Skin epidermis (tissue), 12 donors: ENCODE data around the gene BATF.

Experiments used
- H3K27ac ChIP-seq, 21 experiments: fragments of 200-600 bp; sonication (generic) in 11 of 21; one replicate each; pipeline ENCODE4 v1.5.0; 2020; ENCODE audit warnings: mild to moderate bottlenecking in 3 of 21, inconsistent platforms in 2 of 21, moderate library complexity in 2 of 21
- H3K4me3 ChIP-seq, 7 experiments: fragments of 200-600 bp; sonication (generic) in 2 of 7; one replicate each; pipeline ENCODE4 v1.5.0; 2020; ENCODE audit warnings: inconsistent platforms in 2 of 7, mild to moderate bottlenecking in 2 of 7, moderate library complexity in 1 of 7

BATF gene

GRCh38 chr14:75553761-75554364, 31.6 kb downstream of the BATF start:
- H3K4me3 ChIP-seq = no peak overlapping the region
- H3K27ac ChIP-seq = no peak overlapping the region

- Histone ChIP-seq H3K27ac (no peak overlapping the region), H3K4me3 (no peak overlapping the region)
Measured at GRCh38 chr14:75554482-75554881, 32.2 kb downstream of the BATF start.

GRCh38 chr14:75558440-75558839, 36.2 kb downstream of the BATF start:
- H3K4me3 ChIP-seq = no peak overlapping the region

GRCh38 chr14:75559045-75559444, 36.8 kb downstream of the BATF start:
- Histone ChIP-seq H3K4me3 (no peak overlapping the region), H3K27ac (peak overlapping the region in 1 of 21 experiments; percentile 12)

More at GRCh38 chr14:75558440-75558839, 36.2 kb downstream of the BATF start:
- H3K27ac ChIP-seq = no peak overlapping the region

GRCh38 chr14:75559451-75560222, 37.4 kb downstream of the BATF start:
- Histone ChIP-seq H3K27ac (peak overlapping the region in 4 of 21 experiments; percentile 4 to 61 (median 12)), H3K4me3 (no peak overlapping the region)

DNA sequence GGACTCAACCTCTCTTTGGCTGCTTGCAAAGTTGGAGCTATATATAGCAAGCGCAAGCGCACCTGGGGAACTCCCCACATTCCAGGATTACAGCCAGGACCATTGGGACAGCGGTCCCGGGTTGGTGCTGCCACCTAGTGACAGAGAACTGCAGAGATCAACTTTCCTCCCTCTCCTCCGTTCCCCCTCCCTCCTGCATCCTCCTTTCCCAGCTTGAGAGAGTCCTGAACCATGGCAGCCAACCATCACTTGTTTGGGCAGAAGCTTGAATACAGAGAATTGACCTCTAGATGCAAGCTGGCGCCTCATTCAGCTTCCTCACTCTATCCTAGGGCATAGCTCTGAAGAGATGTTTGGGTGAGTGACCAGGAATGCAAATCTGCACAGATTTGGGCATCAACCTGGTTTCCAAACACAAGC, 38.8 kb downstream of the BATF start:
- Histone ChIP-seq H3K4me3 (no peak overlapping the region), H3K27ac (peak overlapping the region in 2 of 21 experiments; percentile 2 to 4)

DNA sequence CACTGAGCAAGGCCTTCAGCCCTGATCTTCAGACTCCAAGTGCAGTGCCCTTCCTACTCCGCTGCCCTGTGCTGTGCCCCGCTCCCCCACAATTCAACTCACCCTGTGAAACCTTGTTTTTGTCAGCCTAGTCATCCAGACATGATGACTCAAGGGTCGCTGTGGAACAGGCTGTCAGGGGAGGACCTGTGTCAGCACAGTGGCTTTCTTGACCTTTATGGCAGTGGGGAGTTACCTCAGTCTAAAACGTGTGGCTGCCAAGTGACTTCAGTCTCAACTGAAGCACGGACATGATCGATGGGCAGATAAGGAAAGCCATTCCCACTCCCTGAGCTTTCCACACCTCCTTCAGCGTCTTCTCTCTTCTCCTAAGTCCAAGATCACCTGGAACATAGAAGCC, 39.8 kb downstream of the BATF start:
- Histone ChIP-seq H3K4me3 (no peak overlapping the region), H3K27ac (peak overlapping the region in 1 of 21 experiments; percentile 2)

DNA sequence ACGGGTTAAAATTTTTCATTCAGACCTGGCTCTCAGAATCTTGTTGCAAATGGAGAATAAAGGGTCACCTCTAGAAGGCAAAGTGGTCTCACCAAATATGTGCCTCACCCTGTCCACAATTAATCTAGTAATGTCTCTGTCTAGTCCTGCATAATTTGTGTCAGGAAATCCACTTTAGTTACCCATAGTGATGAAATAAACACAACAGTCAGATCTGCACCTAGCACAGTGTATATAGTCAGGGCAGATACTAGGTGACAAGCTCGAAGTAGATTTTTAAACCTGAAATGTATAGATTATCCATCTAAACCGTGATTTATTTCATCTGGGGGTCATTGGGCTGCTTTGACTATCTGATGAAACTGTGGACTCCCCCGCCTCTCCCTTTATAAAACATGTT, 40.2 kb downstream of the BATF start:
- Histone ChIP-seq H3K4me3 (no peak overlapping the region), H3K27ac (peak overlapping the region in 1 of 21 experiments; percentile 2)

- H3K4me3 ChIP-seq = no peak overlapping the region
- no peak overlapping the region for H3K27ac ChIP-seq
Measured at GRCh38 chr14:75563931-75564330, 41.7 kb downstream of the BATF start.

GRCh38 chr14:75565056-75565455, 42.8 kb downstream of the BATF start:
- Histone ChIP-seq H3K4me3 (no peak overlapping the region), H3K27ac (peak overlapping the region in 2 of 21 experiments; percentile 30 to 72)

GRCh38 chr14:75566321-75566720, 44.1 kb downstream of the BATF start:
- Histone ChIP-seq H3K27ac (peak overlapping the region in 7 of 21 experiments; percentile 32 to 83 (median 52)), H3K4me3 (no peak overlapping the region)

DNA sequence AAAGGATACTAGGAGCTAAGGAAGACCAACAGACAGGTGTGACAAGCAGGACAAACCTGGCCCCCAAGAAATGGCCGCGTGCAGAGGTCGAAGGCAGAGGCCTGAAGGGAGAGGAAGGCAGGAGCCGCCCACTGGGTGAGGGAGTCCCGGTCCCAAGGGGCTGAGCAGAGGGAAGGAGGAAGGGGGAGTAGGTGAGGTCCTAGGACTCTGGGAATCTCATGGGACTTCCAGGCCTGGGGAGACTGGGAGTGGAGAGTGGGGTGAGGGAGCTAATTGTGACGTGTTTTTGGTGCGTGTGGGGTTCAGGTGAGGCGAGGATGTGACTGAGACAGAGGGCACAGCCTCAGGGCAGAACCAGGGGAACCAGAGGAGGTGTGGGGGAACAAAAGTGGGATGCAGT, 44.5 kb downstream of the BATF start:
- no peak overlapping the region for H3K4me3 ChIP-seq
- H3K27ac ChIP-seq = peak overlapping the region in 4 of 21 experiments; percentile 32 to 83 (median 55)

DNA sequence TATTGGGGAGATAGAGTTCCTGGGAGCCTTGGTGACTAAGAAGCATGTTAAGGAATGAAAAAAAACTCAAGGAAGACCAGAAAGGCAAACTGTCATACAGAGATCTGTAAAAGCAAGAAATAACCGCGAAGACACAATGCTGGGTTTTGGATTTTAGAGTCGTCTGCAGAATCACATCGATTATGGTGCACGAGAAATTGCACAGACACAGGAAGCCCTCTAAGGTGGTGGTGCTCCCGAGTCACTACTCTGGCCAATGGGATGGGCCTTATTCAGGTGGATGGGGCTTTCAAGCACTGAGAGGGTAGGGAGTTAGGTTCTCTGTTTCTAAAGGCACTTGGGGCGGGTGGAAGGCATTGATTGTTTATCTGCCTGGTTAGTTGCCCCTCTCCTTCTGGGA, 45.9 kb downstream of the BATF start:
- peak overlapping the region in 2 of 21 experiments; percentile 15 to 47 for H3K27ac ChIP-seq
- H3K4me3 ChIP-seq = no peak overlapping the region

- peak overlapping the region in 2 of 21 experiments; percentile 15 to 47 for H3K27ac ChIP-seq
Measured at GRCh38 chr14:75568791-75569190, 46.5 kb downstream of the BATF start.

DNA sequence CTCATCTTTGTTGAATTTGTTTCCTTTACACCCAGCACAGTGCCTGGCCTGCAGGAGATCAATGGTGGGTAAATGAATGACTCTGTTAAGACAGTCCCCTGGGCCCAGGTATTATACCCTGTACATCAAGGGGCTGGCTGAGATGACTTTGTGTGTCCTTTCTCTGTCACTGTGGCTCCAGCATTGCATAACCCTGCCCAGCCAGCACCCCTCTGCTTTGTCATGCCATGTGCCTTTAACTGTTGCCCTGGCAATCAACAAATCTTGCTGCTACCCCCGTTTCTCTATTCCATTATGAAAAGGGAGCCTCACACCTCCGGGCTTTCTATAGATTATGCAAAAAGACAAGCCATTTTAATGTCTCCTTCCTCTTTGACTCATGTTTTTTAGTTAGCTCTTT, 48.5 kb downstream of the BATF start:
- H3K27ac ChIP-seq = no peak overlapping the region
- H3K4me3 ChIP-seq = no peak overlapping the region

More at GRCh38 chr14:75568791-75569190, 46.5 kb downstream of the BATF start:
- H3K4me3 ChIP-seq = no peak overlapping the region

DNA sequence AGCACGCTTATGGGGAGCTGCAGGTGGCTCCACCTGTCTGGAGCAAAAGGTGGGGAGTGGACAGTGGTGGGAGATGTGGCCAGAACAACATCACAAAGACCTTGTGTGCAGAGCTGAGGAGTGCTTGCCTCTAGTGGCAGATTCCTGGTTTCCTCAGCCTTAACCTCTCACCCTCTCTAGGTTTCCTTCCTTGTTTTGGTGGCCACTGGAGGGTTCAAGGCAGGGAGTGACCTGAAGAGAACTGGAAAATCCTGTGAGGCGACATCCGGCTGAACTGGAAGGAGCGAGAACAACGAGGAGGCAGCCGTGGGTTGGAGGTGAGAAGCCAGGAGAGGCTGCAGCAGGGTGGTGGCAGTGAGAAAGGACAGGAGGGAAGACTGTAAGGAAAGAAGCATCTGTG, 49.8 kb downstream of the BATF start:
- no peak overlapping the region for H3K27ac ChIP-seq
- no peak overlapping the region for H3K4me3 ChIP-seq

DNA sequence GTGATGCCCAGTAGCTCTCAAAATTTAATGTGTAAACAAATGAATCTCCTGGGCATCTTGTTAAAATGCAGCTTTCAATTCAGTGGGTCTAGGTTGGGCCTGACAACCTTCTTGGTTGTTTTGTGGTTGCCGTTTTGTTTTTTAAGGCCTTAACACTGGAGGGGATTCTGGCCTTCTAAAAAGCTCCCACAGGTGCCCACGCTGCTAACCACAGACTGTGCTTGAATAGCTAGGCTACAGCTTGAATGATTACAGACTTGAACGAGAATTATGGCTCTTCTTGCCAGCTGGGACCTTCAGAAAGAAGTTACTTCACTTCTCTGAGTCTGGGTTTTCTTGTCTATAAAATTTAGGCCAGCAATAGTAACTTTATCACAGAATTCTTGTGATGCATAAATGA, 54.8 kb downstream of the BATF start:
- Histone ChIP-seq H3K4me3 (no peak overlapping the region), H3K27ac (no peak overlapping the region)

DNA sequence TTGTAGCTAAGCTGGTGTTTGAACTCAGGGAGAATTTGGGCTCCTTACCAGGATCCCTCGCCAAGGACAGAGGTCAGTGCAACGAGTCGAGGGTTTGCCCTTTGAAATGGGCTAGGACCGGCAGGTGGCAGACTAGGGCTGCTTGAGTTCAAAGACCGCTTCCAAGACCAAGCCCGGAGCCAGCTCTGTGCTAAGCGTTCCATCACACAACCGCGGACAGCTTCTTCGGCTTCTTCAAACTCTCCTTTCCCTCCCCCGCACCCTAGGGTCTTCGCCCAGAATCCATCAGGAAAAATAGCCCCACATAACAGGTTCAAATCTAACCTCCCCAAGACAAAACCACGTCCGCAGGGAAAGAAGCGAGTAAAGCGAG, 55.4 kb downstream of the BATF start:
- Histone ChIP-seq H3K4me3 (peak overlapping the region; percentile 44 to 56 (median 50)), H3K27ac (peak overlapping the region in 18 of 21 experiments; percentile 14 to 80 (median 62))

- H3K4me3 ChIP-seq = peak within 1 kb of the TSS; percentile 44 to 56 (median 50)
- H3K27ac ChIP-seq = peak within 1 kb of the TSS; percentile 14 to 80 (median 62)
Measured at GRCh38 chr14:75578102-75578785, 56.0 kb downstream of the BATF start, which contains the start of gene FLVCR2. TSS of gene FLVCR2 (plus strand) at chr14:75578620. CDS start at chr14:75578973, 353 bp downstream.

DNA sequence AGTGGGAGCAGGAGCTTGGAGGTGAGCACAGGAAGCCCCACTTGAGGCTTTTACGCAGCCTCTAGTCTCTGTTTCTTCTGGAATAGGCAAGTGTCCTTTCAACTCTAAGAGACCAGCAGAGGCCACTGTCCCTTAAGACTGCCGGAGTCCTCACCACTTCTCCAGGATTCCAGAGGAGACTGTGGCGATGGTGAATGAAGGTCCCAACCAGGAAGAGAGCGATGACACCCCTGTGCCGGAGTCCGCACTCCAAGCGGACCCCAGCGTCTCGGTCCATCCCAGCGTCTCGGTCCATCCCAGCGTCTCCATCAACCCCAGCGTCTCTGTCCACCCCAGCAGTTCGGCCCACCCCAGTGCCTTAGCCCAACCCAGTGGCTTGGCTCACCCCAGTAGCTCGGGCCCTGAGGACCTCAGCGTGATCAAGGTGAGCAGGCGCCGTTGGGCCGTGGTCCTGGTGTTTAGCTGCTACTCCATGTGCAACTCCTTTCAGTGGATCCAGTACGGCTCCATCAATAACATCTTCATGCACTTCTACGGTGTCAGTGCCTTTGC, 56.6 kb downstream of the BATF start:
- peak overlapping the region; percentile 14 to 80 (median 59) for H3K27ac ChIP-seq
- peak overlapping the region; percentile 44 to 56 (median 50) for H3K4me3 ChIP-seq
